KOPT-K1 (cell line): Measurements from ENCODE around the gene ATP11A.

Experiments used
- H3K27ac ChIP-seq: fragments of 200-600 bp; sonication (generic); 2 replicates; pipeline ENCODE4 v1.5.1; 2016; ENCODE audit warnings: antibody characterized with exemption, mild to moderate bottlenecking, low read depth, low read length; ENCODE audit not compliant: poor library complexity, severe bottlenecking
- H3K36me3 ChIP-seq: fragments of 200-600 bp; sonication (generic); 2 replicates; pipeline ENCODE4 v1.5.1; 2017; ENCODE audit warnings: antibody characterized with exemption, mild to moderate bottlenecking, low read length, moderate library complexity; ENCODE audit not compliant: insufficient read depth
- H3K9me3 ChIP-seq: fragments of 200-600 bp; sonication (generic); 2 replicates; pipeline ENCODE4 v1.5.1; 2017; ENCODE audit warnings: antibody characterized with exemption, low read length, mild to moderate bottlenecking; ENCODE audit not compliant: insufficient read depth, poor library complexity, severe bottlenecking

Gene ATP11A

GRCh38 chr13:112809332-112810315 is 119.8 kb downstream of the ATP11A start:
- peaks cover 43% of the 10 kb centered on the region for H3K36me3 ChIP-seq
- no peak overlapping the region for H3K27ac ChIP-seq
- peaks cover 6% of the 10 kb centered on the region for H3K9me3 ChIP-seq

- Histone ChIP-seq H3K27ac (no peak overlapping the region), H3K9me3 (peaks cover 6% of the 10 kb centered on the region), H3K36me3 (peaks cover 51% of the 10 kb centered on the region)
Observed at GRCh38 chr13:112810608-112811007, 120.8 kb downstream of the ATP11A start.

GRCh38 chr13:112812306-112813055 is 122.6 kb downstream of the ATP11A start:
- H3K36me3 ChIP-seq = peaks cover 60% of the 10 kb centered on the region
- H3K9me3 ChIP-seq = peaks cover 6% of the 10 kb centered on the region
- H3K27ac ChIP-seq = no peak overlapping the region

DNA sequence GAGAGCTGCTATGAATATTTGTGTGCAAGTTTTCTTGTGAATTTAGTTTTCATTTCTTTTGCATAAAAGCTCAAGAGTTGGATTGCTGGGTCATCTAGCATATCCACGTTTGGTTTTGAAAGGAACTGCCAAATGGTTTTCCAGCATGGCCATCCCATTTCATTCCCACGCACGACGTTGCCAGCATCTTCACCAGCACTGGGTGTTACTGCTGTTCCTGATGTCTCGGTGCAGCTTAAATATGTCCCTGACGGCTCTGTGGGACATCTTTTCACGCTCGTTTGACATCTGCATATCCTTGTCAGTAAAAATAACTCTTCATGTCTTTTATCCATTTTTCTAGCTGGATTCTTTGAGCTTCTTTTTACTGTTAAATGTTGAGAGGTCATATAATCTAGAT is 123.7 kb downstream of the ATP11A start:
- H3K9me3 ChIP-seq = peaks cover 13% of the 10 kb centered on the region
- H3K36me3 ChIP-seq = peaks cover 66% of the 10 kb centered on the region
- H3K27ac ChIP-seq = no peak overlapping the region

- no peak overlapping the region for H3K27ac ChIP-seq
- peaks cover 13% of the 10 kb centered on the region for H3K9me3 ChIP-seq
- peaks cover 74% of the 10 kb centered on the region for H3K36me3 ChIP-seq
Observed at GRCh38 chr13:112814905-112815585, 125.2 kb downstream of the ATP11A start.

- H3K9me3 ChIP-seq = peaks cover 13% of the 10 kb centered on the region
- peaks cover 75% of the 10 kb centered on the region for H3K36me3 ChIP-seq
- no peak overlapping the region for H3K27ac ChIP-seq
Observed at GRCh38 chr13:112815871-112816270, 126.0 kb downstream of the ATP11A start.

DNA sequence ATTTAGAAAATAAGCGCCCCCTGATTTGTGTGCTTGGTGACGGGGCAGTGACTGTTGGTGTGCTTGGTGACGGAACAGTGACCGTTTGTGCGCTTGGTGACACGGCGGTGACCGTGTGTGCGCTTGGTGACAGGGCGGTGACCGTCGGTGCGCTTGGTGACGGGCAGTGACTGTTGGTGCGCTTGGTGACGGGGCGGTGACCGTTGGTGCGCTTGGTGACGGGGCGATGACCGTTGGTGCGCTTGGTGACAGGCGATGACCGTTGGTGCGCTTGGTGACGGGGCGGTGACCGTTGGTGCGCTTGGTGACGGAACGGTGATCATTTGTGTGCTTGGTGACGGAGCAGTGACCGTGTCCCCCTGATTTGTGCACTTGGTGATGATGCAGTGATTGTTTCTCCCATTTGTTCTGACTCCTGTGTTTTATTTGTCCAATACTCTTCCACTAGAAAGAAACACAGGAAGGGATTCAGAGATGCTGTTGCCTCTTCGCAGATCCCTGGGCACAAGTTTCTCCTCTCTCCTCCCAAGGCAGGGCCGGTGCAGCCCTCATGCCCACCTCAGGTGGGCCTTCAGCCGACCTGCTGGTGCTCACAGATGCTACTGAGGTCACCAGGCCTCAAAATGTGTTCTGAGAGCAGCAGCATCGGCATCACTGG is 128.3 kb downstream of the ATP11A start:
- no peak overlapping the region for H3K27ac ChIP-seq
- peaks cover 11% of the 10 kb centered on the region for H3K9me3 ChIP-seq
- H3K36me3 ChIP-seq = peaks cover 76% of the 10 kb centered on the region

- Histone ChIP-seq H3K9me3 (peaks cover 7% of the 10 kb centered on the region), H3K27ac (no peak overlapping the region), H3K36me3 (peaks cover 76% of the 10 kb centered on the region)
Observed at GRCh38 chr13:112818698-112819045, 128.8 kb downstream of the ATP11A start.

- peaks cover 80% of the 10 kb centered on the region for H3K36me3 ChIP-seq
- no peak overlapping the region for H3K27ac ChIP-seq
- H3K9me3 ChIP-seq = peaks cover 7% of the 10 kb centered on the region
Observed at GRCh38 chr13:112819111-112819510, 129.3 kb downstream of the ATP11A start.

- no peak overlapping the region for H3K27ac ChIP-seq
- H3K9me3 ChIP-seq = peaks cover 7% of the 10 kb centered on the region
- H3K36me3 ChIP-seq = peaks cover 87% of the 10 kb centered on the region
Observed at GRCh38 chr13:112819816-112820215, 130.0 kb downstream of the ATP11A start.

- H3K9me3 ChIP-seq = peaks cover 7% of the 10 kb centered on the region
- H3K36me3 ChIP-seq = peaks cover 87% of the 10 kb centered on the region
- H3K27ac ChIP-seq = no peak overlapping the region
Observed at GRCh38 chr13:112820318-112820717, 130.5 kb downstream of the ATP11A start.

GRCh38 chr13:112821340-112822055 is 131.7 kb downstream of the ATP11A start:
- peaks cover 87% of the 10 kb centered on the region for H3K36me3 ChIP-seq
- no peak overlapping the region for H3K27ac ChIP-seq
- peaks cover 7% of the 10 kb centered on the region for H3K9me3 ChIP-seq

DNA sequence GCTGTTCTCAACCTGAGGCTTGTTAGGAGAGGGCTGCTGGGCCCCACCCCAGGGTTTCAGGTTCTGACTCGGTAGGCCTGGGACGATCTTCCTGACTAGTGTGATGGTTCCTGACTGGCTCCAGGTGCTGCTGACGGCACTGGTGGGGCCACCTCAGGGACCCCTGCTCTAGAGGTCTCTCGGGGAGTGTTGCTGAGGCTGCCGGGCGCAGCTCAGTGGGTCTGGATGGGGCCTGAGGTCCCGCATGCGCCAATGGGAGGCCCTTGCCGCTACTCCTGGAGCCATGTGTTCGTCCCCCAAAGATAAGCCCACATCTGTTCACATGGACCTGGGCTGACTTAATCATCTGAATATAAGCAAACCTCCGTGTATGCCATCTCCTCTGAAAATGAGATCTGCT is 133.0 kb downstream of the ATP11A start:
- Histone ChIP-seq H3K27ac (no peak overlapping the region), H3K36me3 (peaks cover 88% of the 10 kb centered on the region), H3K9me3 (peaks cover 4% of the 10 kb centered on the region)

DNA sequence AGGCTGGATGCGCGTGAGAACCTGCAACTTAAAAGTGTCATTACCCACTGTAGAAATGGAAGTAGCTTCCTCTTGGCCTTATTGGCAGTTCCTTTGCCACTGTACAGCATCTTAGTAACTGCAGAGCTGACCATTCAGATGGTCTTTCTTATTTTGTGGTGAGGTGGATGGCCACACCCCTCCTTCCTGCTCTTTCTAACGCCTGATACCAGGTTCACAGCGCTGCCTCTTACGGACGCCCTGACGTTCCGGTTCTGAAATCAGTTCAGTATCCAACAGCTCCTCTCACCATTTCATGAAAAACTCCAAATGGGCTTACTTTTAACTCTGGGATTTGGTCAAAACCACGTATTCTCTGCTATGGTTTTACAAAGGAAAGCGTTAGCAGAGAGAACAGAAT is 134.6 kb downstream of the ATP11A start:
- H3K27ac ChIP-seq = no peak overlapping the region
- peaks cover 86% of the 10 kb centered on the region for H3K36me3 ChIP-seq
- no peaks in the 10 kb centered on the region for H3K9me3 ChIP-seq
